Hippocampal formation (tissue), 2 donors: Measurements from ENCODE around the gene PLCL1.

Experiments
- DNase-seq, 2 donors: peaks; one replicate each; lab custom pipeline; 2025; lab: John Stamatoyannopoulos, UW

The PLCL1 gene

GRCh38 chr2:198060277-198060676 is 255.9 kb downstream of the PLCL1 start:
- DNase-seq = no peak

GRCh38 chr2:198062826-198063225 is 258.4 kb downstream of the PLCL1 start:
- DNase-seq = no peak

- DNase-seq = no peak
Measured at GRCh38 chr2:198063242-198063641, 258.8 kb downstream of the PLCL1 start.

- DNase-seq = no peak
Measured at GRCh38 chr2:198065322-198065721, 260.9 kb downstream of the PLCL1 start.

- no peak for DNase-seq
Measured at GRCh38 chr2:198066597-198066996, 262.2 kb downstream of the PLCL1 start.

GRCh38 chr2:198072655-198073054 is 268.3 kb downstream of the PLCL1 start:
- no peak for DNase-seq

- DNase-seq = no peak
Measured at GRCh38 chr2:198073253-198073652, 268.9 kb downstream of the PLCL1 start.

GRCh38 chr2:198077477-198077876 is 273.1 kb downstream of the PLCL1 start:
- DNase-seq = no peak

- no peak for DNase-seq
Measured at GRCh38 chr2:198080879-198081765, 276.7 kb downstream of the PLCL1 start.

- DNase-seq = no peak
Measured at GRCh38 chr2:198084156-198084555, 279.8 kb downstream of the PLCL1 start.

GRCh38 chr2:198096002-198096401 is 291.6 kb downstream of the PLCL1 start:
- DNase-seq = no peak

- no peak for DNase-seq
Measured at GRCh38 chr2:198096965-198097364, 292.6 kb downstream of the PLCL1 start.

- DNase-seq = no peak
Measured at GRCh38 chr2:198097630-198098029, 293.2 kb downstream of the PLCL1 start.

- no peak for DNase-seq
Measured at GRCh38 chr2:198098386-198098785, 294.0 kb downstream of the PLCL1 start.

- DNase-seq = peak; percentile 36 to 85
Measured at GRCh38 chr2:198098918-198099317, 294.5 kb downstream of the PLCL1 start.

- no peak for DNase-seq
Measured at GRCh38 chr2:198100346-198100745, 296.0 kb downstream of the PLCL1 start.

- no peak for DNase-seq
Measured at GRCh38 chr2:198101688-198102087, 297.3 kb downstream of the PLCL1 start.

- no peak for DNase-seq
Measured at GRCh38 chr2:198102120-198102519, 297.7 kb downstream of the PLCL1 start.

GRCh38 chr2:198102856-198103255 is 298.5 kb downstream of the PLCL1 start:
- no peak for DNase-seq

GRCh38 chr2:198106621-198107385 is 302.4 kb downstream of the PLCL1 start:
- DNase-seq = no peak

- no peak for DNase-seq
Measured at GRCh38 chr2:198113316-198113715, 308.9 kb downstream of the PLCL1 start.

GRCh38 chr2:198114064-198114463 is 309.7 kb downstream of the PLCL1 start:
- DNase-seq = no peak

GRCh38 chr2:198115201-198115600 is 310.8 kb downstream of the PLCL1 start:
- no peak for DNase-seq
